GM12875 (cell line): ENCODE results near the gene PML.

Experiments
- H3K4me3 ChIP-seq: one replicate; pipeline ENCODE4 v1.5.1; 2011; ENCODE audit warnings: low read depth, low read length, control low read depth
- TF ChIP-seq, protein P1 (sequence below): IDR thresholded peaks from 2 replicates; pipeline ENCODE4 v1.5.1; 2011; ENCODE audit warnings: low read depth, mild to moderate bottlenecking, control low read depth, inconsistent platforms, low read length, moderate library complexity, borderline replicate concordance; ENCODE audit not compliant: insufficient read depth

PML gene

DNA sequence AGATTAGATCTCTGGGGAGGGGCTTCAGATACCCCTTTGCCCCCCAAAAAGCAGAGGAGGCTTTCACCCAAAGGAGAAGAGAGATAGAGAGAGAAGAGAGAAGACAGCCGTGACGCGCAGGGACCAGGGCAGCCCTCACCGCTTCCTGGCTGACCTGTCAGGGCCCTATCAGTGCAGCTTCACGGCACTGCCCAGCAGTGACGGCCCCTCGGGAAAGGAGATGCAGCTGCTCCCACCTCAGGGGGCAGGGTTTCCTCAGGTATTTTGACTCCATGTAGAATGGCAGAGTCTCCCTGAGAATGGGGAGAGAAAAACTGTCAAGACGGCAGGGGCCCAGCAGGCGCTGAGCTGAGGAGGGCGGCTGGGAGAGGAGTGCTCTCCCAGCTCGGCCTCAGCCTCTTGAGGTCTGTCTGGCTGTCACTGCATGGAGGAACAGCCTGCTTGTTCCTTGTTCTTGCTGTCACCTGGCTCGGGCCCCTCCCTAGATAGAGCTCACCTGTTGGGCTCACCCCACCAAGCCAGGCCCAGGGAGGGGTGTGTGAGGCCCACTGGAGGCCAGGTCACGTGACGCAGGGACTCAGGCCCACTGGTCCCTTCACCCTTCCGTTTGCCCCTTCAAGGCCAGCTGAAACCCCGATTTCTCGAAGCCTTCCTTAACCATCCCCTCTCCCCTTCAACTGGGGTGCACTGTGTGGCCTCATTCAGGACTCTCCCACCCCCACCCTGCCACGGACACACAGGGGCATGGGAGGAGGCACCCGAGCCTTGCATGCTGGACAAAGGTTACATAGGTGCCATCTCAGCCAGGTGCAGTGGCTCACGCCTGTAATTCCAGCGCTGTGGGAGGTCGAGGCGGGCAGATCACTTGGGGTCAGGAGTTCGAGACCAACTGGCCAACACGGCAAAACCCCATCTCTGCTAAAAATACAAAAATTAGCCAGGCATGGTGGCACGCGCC is 40.0 kb upstream of the PML start:
- TF ChIP-seq, protein P1, sequence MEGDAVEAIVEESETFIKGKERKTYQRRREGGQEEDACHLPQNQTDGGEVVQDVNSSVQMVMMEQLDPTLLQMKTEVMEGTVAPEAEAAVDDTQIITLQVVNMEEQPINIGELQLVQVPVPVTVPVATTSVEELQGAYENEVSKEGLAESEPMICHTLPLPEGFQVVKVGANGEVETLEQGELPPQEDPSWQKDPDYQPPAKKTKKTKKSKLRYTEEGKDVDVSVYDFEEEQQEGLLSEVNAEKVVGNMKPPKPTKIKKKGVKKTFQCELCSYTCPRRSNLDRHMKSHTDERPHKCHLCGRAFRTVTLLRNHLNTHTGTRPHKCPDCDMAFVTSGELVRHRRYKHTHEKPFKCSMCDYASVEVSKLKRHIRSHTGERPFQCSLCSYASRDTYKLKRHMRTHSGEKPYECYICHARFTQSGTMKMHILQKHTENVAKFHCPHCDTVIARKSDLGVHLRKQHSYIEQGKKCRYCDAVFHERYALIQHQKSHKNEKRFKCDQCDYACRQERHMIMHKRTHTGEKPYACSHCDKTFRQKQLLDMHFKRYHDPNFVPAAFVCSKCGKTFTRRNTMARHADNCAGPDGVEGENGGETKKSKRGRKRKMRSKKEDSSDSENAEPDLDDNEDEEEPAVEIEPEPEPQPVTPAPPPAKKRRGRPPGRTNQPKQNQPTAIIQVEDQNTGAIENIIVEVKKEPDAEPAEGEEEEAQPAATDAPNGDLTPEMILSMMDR, result no peak
- no peak overlapping the region for H3K4me3 ChIP-seq

DNA sequence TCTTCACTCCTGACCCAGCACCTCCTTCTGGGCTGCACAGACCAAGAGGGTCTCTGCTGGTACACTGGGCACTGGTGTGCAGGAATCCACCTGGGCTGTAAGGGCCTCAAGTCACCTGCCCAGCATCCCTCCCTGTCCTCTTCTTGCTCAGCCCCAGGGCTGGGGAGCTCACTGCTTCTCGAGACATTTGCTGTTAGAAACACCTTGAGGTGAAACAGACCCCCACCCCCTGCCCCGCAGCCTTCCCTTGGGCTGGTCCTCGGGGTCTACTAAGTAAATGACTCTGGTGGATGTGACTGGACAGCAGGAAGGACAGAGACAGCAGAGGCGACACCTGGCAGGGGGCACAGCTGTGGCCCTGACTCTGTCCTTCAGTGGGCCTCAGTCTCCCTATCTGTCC is 39.2 kb upstream of the PML start:
- no peak overlapping the region for H3K4me3 ChIP-seq
- TF ChIP-seq, protein P1, result no peak

DNA sequence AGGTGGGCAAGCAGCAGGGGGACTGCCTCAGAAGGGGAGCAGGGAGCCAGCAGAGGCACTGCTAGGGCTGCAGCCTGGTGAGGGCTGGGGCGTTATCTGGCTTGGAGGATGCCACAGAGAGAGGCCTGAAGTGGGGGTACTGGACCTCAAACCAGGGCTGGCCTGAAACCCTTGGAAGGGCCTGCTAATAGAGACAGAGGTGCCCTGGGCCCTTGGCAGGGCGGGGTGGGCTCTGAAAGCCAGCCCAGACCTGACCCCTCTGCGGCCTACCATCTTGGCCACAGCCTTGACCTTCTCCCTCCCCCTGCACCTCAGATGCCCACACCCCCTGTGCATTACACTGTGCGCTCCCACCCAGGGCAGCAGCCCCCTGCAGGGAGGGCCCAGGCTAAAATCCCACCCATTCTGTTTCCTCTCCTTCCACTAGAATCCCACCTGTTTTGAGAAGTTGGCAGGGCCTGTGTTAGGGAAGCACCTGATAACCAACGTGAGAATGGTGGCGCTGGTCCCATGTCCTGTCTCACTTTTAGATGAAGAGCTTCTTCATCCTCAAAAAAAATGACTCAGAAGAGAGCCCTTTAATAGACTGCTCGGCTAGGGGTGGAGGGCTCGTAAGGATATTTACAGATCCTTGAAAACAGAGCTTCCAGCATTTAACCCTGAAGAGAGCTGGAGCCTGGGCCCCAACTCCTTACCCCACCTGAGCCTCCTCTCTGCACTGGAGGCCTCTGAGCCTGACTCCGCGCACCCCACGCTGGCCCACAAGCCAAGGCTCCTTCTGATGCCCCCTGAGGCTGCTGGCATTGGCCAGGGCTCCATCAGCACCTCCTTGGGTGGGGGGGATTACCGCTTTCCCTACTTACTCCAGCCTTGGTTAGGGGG is 38.4 kb upstream of the PML start:
- no peak overlapping the region for H3K4me3 ChIP-seq
- TF ChIP-seq, protein P1, result no peak

DNA sequence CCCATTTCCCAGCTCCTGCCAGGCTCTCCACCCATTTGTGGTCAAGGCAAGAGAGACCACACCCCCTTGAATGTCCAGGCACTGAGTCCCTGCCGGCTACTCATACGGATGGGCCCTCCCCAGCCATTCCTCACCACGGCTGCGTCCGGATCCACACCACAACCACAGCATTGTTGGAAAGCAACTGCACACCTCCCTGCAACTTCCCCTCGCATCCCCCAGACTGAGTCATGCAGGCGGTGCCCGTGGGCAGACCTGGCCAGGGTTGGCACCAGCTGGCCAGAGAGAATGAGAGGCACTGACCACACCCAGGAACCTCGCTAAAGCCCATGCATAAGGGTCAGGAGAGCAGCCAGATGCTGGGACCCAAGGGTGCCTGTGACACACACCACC is 37.8 kb upstream of the PML start:
- H3K4me3 ChIP-seq, result no peak overlapping the region
- TF ChIP-seq, protein P1, result no peak

DNA sequence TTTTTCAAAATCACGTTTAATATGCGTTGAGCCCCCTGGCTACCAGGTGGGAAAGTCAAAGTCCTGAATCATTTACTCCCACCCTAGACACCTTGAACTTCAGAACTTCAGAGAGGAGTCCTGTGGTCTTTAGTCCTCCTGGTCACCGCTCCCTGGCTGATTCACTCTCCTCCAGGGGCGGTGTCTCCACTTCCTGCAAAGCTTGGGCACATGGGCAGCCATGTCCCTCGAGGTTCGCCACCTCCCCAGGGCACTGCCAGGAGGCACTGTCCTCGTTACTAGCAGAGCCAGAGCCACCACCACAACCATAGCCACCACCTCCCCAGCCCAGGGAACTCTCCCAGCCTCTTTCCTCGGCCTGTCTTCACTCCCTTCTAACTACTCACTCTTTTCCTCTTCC is 37.2 kb upstream of the PML start:
- TF ChIP-seq, protein P1, result no peak
- H3K4me3 ChIP-seq, result no peak overlapping the region

DNA sequence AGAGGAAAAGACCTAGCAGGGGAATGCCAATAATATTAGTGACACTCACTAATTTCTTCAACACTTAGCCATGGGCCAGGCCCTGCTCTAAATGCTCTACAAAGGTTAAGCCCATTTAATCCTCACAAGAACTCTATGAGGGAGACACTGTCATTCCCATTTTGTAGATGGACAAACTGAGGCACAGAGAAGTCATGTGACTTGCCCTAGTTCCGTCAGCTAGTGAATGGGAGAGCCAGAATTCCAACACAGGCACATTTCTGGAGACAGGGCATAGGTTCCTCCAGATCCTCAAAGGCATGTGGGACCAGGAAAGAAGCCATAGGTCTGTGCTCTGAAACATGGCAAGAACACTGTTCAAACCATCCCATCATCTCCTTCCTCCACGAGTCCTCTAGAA is 36.7 kb upstream of the PML start:
- TF ChIP-seq, protein P1, result no peak
- H3K4me3 ChIP-seq, result no peak overlapping the region
